Central memory CD4-positive, alpha-beta T cell (primary cell): ENCODE data around the gene COL8A1.
"Not testable (repeated sequence)": the region's sequence is repeated elsewhere in the genome, so short reads cannot be mapped to it uniquely, and the experiment has no call there.

Experiments
- DNase-seq: peaks from one replicate; pipeline ENCODE4 v3.0.0; 2022

Gene COL8A1

GRCh38 chr3:99810403-99810802, 172.0 kb downstream of the COL8A1 start:
- DNase-seq, result no peak

GRCh38 chr3:99817047-99817436, 178.6 kb downstream of the COL8A1 start:
- DNase-seq, result no peak

- DNase-seq, result peak; percentile 95
Measured at GRCh38 chr3:99817437-99818240, 179.2 kb downstream of the COL8A1 start, which contains the start of gene CMSS1. CMSS1 (plus strand) TSS chr3:99817862.

- no peak for DNase-seq
Measured at GRCh38 chr3:99818818-99819217, 180.4 kb downstream of the COL8A1 start.

GRCh38 chr3:99823723-99824711, 185.6 kb downstream of the COL8A1 start:
- DNase-seq, result no peak

- DNase-seq, result no peak
Measured at GRCh38 chr3:99825004-99825640, 186.7 kb downstream of the COL8A1 start.

- no peak for DNase-seq
Measured at GRCh38 chr3:99829844-99830243, 191.4 kb downstream of the COL8A1 start.

GRCh38 chr3:99833617-99834205, 195.3 kb downstream of the COL8A1 start:
- DNase-seq, result no peak

GRCh38 chr3:99834211-99834957, 196.0 kb downstream of the COL8A1 start:
- DNase-seq, result no peak

GRCh38 chr3:99836681-99837080, 198.3 kb downstream of the COL8A1 start:
- DNase-seq, result no peak

- no peak for DNase-seq
Measured at GRCh38 chr3:99837715-99838114, 199.3 kb downstream of the COL8A1 start.

- DNase-seq, result no peak
Measured at GRCh38 chr3:99838755-99839154, 200.4 kb downstream of the COL8A1 start.

GRCh38 chr3:99839613-99840012, 201.2 kb downstream of the COL8A1 start:
- DNase-seq, result no peak

- not testable (repeated sequence) for DNase-seq
Measured at GRCh38 chr3:99841949-99842348, 203.6 kb downstream of the COL8A1 start.

- DNase-seq, result no peak
Measured at GRCh38 chr3:99842826-99843589, 204.6 kb downstream of the COL8A1 start.

- no peak for DNase-seq
Measured at GRCh38 chr3:99843590-99844258, 205.3 kb downstream of the COL8A1 start.

GRCh38 chr3:99845331-99845730, 206.9 kb downstream of the COL8A1 start:
- DNase-seq, result no peak

GRCh38 chr3:99845999-99846398, 207.6 kb downstream of the COL8A1 start:
- no peak for DNase-seq

GRCh38 chr3:99846477-99847160, 208.2 kb downstream of the COL8A1 start:
- DNase-seq, result no peak

- no peak for DNase-seq
Measured at GRCh38 chr3:99848433-99848832, 210.0 kb downstream of the COL8A1 start.
